ENCODE data around the gene RCOR1. TPM values are rescaled to one million over a fixed set of nuclear protein-coding genes. Genes with fewer than 3 reads are reported as not detected.

Gene RCOR1
- total and polyA plus RNA-seq, 2 of the 8 experiments (the other 6 are each of a cell fraction or from before 2014, with no cell fraction given), result 12.3 to 26.3 TPM

GRCh38 chr14:102749393-102750305, 157.2 kb downstream of the RCOR1 start:
- Histone ChIP-seq H2AK5ac (ENCODE audit: low read depth, low read length) (no peak overlapping the region), H3K4ac (replicated peaks; ENCODE audit: insufficient read length, low read depth, low read length) (no peak overlapping the region), H3K9ac (replicated peaks in 1 of 4; ENCODE audit: extremely low read depth in 1 of 4, low read depth in 3 of 4, low read length in 3 of 4) (no peak overlapping the region; a peak in 1 of 7 replicates), H3K14ac (ENCODE audit: insufficient read length) (no peak overlapping the region), H3K23me2 (ENCODE audit: low read depth, low read length) (no peaks in the 10 kb centered on the region), H3K4me1 (replicated peaks in 1 of 4; ENCODE audit: control insufficient read depth in 3 of 4, insufficient read depth in 4 of 4, low read length in 3 of 4) (peaks cover 0 to 9% (median 2%) of the 10 kb centered on the region in 4 experiments; a peak in 5 of 7 replicates), H3K4me2 (ENCODE audit: insufficient read depth in 1 of 2, low read depth in 2 of 2, low read length in 2 of 2) (no peak overlapping the region), H2BK120ac (replicated peaks; ENCODE audit: low read depth, low read length) (no peak overlapping the region), H2BK15ac (ENCODE audit: low read length) (no peak overlapping the region), H4K8ac (ENCODE audit: extremely low read depth, insufficient read depth, low read length) (peak overlapping the region; percentile 57; the same call in 1 of the 2 replicates), H3K79me1 (ENCODE audit: low read depth, low read length) (no peaks in the 10 kb centered on the region), H3K18ac (ENCODE audit: extremely low read depth, low read length) (peak overlapping the region; percentile 62), H4K5ac (ENCODE audit: insufficient read length, low read depth, low read length) (no peak overlapping the region), H3K36me3 (ENCODE audit: control insufficient read depth in 2 of 4, insufficient read depth in 4 of 4, low read length in 3 of 4) (no peaks in the 10 kb centered on the region), H3K27ac (ENCODE audit: low read depth, low read length) (no peak overlapping the region), H3K56ac (replicated peaks; ENCODE audit: insufficient read length, low read depth, low read length) (no peak overlapping the region), H2AFZ (ENCODE audit: low read length) (no peak overlapping the region), H2BK5ac (ENCODE audit: low read depth, low read length) (peak overlapping the region; percentile 24; the same call in 1 of the 2 replicates), H2BK20ac (ENCODE audit: low read length) (0 out of 2 replicates have a peak overlapping the region, but pooled peaks have one; percentile 9), H3K23ac (ENCODE audit: insufficient read length) (no peak overlapping the region), H3K79me2 (ENCODE audit: control insufficient read depth in 1 of 2, insufficient read depth in 2 of 2, low read length in 2 of 2) (no peaks in the 10 kb centered on the region), H3K9me3 (ENCODE audit: insufficient read depth in 2 of 2, low read depth in 1 of 2, low read length in 1 of 2) (no peaks in the 10 kb centered on the region), H4K20me1 (replicated peaks in 1 of 2; ENCODE audit: control insufficient read depth in 1 of 2, insufficient read depth in 2 of 2, low read length in 2 of 2) (peaks cover 0 to 2% of the 10 kb centered on the region in 2 experiments), H2BK12ac (ENCODE audit: low read depth, low read length) (peak overlapping the region; percentile 50; the same call in 1 of the 2 replicates), H3K4me3 (ENCODE audit: extremely low read depth in 1 of 4, insufficient read depth in 2 of 4, low read depth in 3 of 4, low read length in 4 of 4) (no peak overlapping the region), H3K27me3 (replicated peaks in 1 of 4; ENCODE audit: control insufficient read depth in 3 of 4, extremely low read depth in 1 of 4, insufficient read depth in 3 of 4, low read length in 3 of 4) (no peaks in the 10 kb centered on the region), H4K91ac (replicated peaks; ENCODE audit: insufficient read length, low read length) (peak overlapping the region; percentile 73)
- TF ChIP-seq RAD21 (IDR thresholded peaks at IDR 0.05 in 1 of 2, conservative IDR thresholded peaks at IDR 0.05 in 1 of 2; ENCODE audit: low read depth in 2 of 2, low read length in 2 of 2) (peak in 1 of 2 experiments; percentile 16; a peak in 1 of 4 replicates), CBX8 (IDR thresholded peaks at IDR 0.05; ENCODE audit: borderline replicate concordance, low read depth, low read length) (no peak), YY1 (IDR thresholded peaks at IDR 0.05; ENCODE audit: low read depth, low read length) (peak; percentile 58), CTCF (IDR thresholded peaks at IDR 0.05; ENCODE audit: control extremely low read depth in 1 of 3, insufficient read depth in 1 of 3, low read depth in 1 of 3, low read length in 3 of 3) (peak in 1 of 3 experiments; percentile 0; a peak in 1 of 4 replicates)
- POLR2A ChIA-PET (ENCODE audit: partially characterized antibody), result interaction anchor here (1.2 to 2.3 kb wide), 3 partner anchors 10 to 195 kb away, joined by 3 to 5 read pairs (median 3); no protein-coding TSS in a partner anchor
- DNase-seq (ENCODE audit: low read depth in 1 of 2, low spot score in 2 of 2) (no peak), FAIRE-seq (no peak)
- 87% methylated on average over 33 of the region's 33 CpGs; no CpG with 5 or more reads in 1 of the 2 experiments for WGBS, 2 experiments (ENCODE audit: extremely low coverage in 1 of 2, insufficient coverage in 1 of 2, insufficient read length in 1 of 2, insufficient replicate concordance in 2 of 2, low coverage in 1 of 2, low lambda C conversion rate in 2 of 2, missing lambda C conversion rate in 1 of 2)
- CTCF ChIA-PET (ENCODE audit: partially characterized antibody), result interaction anchor here (0.5 to 2.5 kb wide), 13 partner anchors 11 to 230 kb away, joined by 3 to 15 read pairs (median 4); no protein-coding TSS in a partner anchor
